Stimulated activated CD8-positive, alpha-beta memory T cell treated with anti-CD3 and anti-CD28 coated beads, Interleukin-4, amount 100 ng/mL, for 4 hours (primary cell): ENCODE results near the gene PCDHGB7.
"Not testable (repeated sequence)": the region's sequence is repeated elsewhere in the genome, so short reads cannot be mapped to it uniquely, and the experiment has no call there.

Experiments
- DNase-seq, 2 donors: peaks; one replicate each; pipeline ENCODE4 v3.0.0-alpha.2; 2020; ENCODE audit warnings: low read depth in 2 of 2, low spot score in 1 of 2

The PCDHGB7 gene

GRCh38 chr5:141417494-141418172 lies at the start of gene PCDHGB7:
TSS of gene PCDHGB7 (plus strand) at chr5:141417677. CDS start at chr5:141417860, 183 bp downstream.
- DNase-seq = not testable (repeated sequence)

- DNase-seq = no peak
Observed at GRCh38 chr5:141369994-141370848, 47.3 kb upstream of the PCDHGB7 start, which contains the start of gene PCDHGB3. TSS of gene PCDHGB3 (plus strand) at chr5:141370242. CDS start at chr5:141370395, 153 bp downstream.

GRCh38 chr5:141371572-141372475 lies 45.7 kb upstream of the PCDHGB7 start:
- no peak for DNase-seq

GRCh38 chr5:141373673-141374317 lies 43.7 kb upstream of the PCDHGB7 start, which contains the start of gene PCDHGA6:
TSS of gene PCDHGA6 (plus strand) at chr5:141373891. CDS start at chr5:141374084, 193 bp downstream.
- DNase-seq = no peak

- DNase-seq = no peak
Observed at GRCh38 chr5:141374627-141375026, 42.9 kb upstream of the PCDHGB7 start.

GRCh38 chr5:141375444-141376155 lies 41.9 kb upstream of the PCDHGB7 start:
- DNase-seq = not testable (repeated sequence)

- DNase-seq = no peak
Observed at GRCh38 chr5:141382469-141383294, 34.8 kb upstream of the PCDHGB7 start, which contains the start of gene PCDHGA7. TSS of gene PCDHGA7 (plus strand) at chr5:141382742. CDS start at chr5:141382900, 158 bp downstream.

- no peak for DNase-seq
Observed at GRCh38 chr5:141383345-141383744, 34.1 kb upstream of the PCDHGB7 start.

GRCh38 chr5:141384471-141385267 lies 32.8 kb upstream of the PCDHGB7 start:
- DNase-seq = no peak

- DNase-seq = not testable (repeated sequence)
Observed at GRCh38 chr5:141387557-141388311, 29.7 kb upstream of the PCDHGB7 start, which contains the start of gene PCDHGB4. TSS of gene PCDHGB4 (plus strand) at chr5:141387698. CDS start at chr5:141387885, 187 bp downstream.

- no peak for DNase-seq
Observed at GRCh38 chr5:141388661-141389060, 28.8 kb upstream of the PCDHGB7 start.

GRCh38 chr5:141389153-141390042 lies 28.1 kb upstream of the PCDHGB7 start:
- DNase-seq = no peak

GRCh38 chr5:141392429-141393198 lies 24.9 kb upstream of the PCDHGB7 start, which contains the start of gene PCDHGA8:
TSS of gene PCDHGA8 (plus strand) at chr5:141392633. CDS start at chr5:141392814, 181 bp downstream.
- DNase-seq = no peak

- no peak for DNase-seq
Observed at GRCh38 chr5:141393267-141393666, 24.2 kb upstream of the PCDHGB7 start.
